WTC11 (cell line): ENCODE results near the gene FXYD5.

Experiments
- ELF4 ChIP-seq: sonication (generic); formaldehyde crosslinking; IDR thresholded peaks from 2 replicates; pipeline ENCODE4 v1.8.1; 2022; ENCODE audit warnings: low read depth, mild to moderate bottlenecking, moderate library complexity, missing genetic modification reagents
- SMAD3 ChIP-seq: sonication (generic); formaldehyde crosslinking; IDR thresholded peaks from 2 replicates; pipeline ENCODE4 v1.8.0; 2022; ENCODE audit warnings: missing genetic modification reagents, mild to moderate bottlenecking, borderline replicate concordance
- TP53 ChIP-seq: sonication (generic); formaldehyde crosslinking; IDR thresholded peaks from 2 replicates; pipeline ENCODE4 v1.8.1; 2023; ENCODE audit warnings: mild to moderate bottlenecking, missing genetic modification reagents
- ZBTB21 ChIP-seq: sonication (generic); formaldehyde crosslinking; IDR thresholded peaks from 2 replicates; pipeline ENCODE4 v1.8.1; 2023; ENCODE audit warnings: mild to moderate bottlenecking, missing genetic modification reagents, borderline replicate concordance
- ZNF138 ChIP-seq: sonication (generic); formaldehyde crosslinking; conservative IDR thresholded peaks from 2 replicates; pipeline ENCODE4 v1.8.1; 2022; ENCODE audit warnings: mild to moderate bottlenecking, moderate library complexity, missing genetic modification reagents
- ZNF263 ChIP-seq: sonication (generic); formaldehyde crosslinking; IDR thresholded peaks from 2 replicates; pipeline ENCODE4 v1.8.1; 2022; ENCODE audit warnings: low read depth, mild to moderate bottlenecking, moderate library complexity, missing genetic modification reagents
- TF ChIP-seq, protein P1 (sequence below): fragments of 200-600 bp; IDR thresholded peaks from 2 replicates; pipeline ENCODE4 v1.8.0; 2022; ENCODE audit warnings: antibody characterized with exemption
- TF ChIP-seq, protein P2 (sequence below): sonication (generic); formaldehyde crosslinking; IDR thresholded peaks from 2 replicates; pipeline ENCODE4 v1.8.0; 2022; ENCODE audit warnings: mild to moderate bottlenecking, missing genetic modification reagents
- TF ChIP-seq, protein P3 (sequence below): sonication (generic); formaldehyde crosslinking; IDR thresholded peaks from 2 replicates; pipeline ENCODE4 v1.8.1; 2023; ENCODE audit warnings: mild to moderate bottlenecking, missing genetic modification reagents, moderate library complexity
- TF ChIP-seq, protein P4 (sequence below): sonication (generic); formaldehyde crosslinking; IDR thresholded peaks from 2 replicates; pipeline ENCODE4 v1.8.1; 2023; ENCODE audit warnings: mild to moderate bottlenecking, missing genetic modification reagents
- TF ChIP-seq, protein P5 (sequence below): sonication (generic); formaldehyde crosslinking; IDR thresholded peaks from 2 replicates; pipeline ENCODE4 v1.8.1; 2023; ENCODE audit warnings: mild to moderate bottlenecking, missing genetic modification reagents

DNA sequence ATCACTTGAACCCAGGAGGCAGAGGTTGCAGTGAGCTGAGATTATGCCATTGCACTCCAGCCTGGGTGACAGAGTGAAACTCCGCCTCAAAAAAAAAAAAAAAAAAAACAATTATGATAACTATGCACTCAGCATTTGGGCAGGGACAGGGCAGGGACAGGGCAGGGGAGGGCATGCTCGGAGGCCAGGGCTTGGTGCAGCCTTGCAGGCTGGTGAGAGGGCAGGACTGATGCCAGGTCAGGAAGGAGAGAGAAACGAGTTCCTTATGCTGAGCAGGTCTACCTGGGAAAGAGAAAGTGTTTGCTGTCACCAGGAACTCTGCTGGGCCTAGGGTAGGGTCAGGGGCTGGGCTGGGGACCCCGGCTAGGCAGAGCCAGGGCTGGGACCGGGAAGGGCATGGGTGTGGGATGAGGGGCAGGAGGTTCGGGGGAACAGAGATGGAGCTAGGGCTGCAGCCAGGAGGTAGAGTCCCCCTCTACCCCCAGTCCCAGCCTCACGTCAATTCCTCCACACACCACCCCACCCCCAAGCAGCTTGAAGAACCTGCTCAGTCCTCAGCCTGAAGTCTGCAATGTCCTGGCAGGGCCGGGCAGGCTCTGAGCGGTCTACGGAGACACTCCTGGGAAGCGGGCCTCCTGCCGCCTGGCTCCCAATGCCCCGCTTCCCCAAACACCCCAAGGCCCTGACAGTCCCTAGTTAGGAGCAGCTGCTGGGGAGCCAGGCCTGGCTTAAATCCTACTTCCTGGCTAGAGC, 36.1 kb upstream of the FXYD5 start:
- TF ChIP-seq, protein P1, sequence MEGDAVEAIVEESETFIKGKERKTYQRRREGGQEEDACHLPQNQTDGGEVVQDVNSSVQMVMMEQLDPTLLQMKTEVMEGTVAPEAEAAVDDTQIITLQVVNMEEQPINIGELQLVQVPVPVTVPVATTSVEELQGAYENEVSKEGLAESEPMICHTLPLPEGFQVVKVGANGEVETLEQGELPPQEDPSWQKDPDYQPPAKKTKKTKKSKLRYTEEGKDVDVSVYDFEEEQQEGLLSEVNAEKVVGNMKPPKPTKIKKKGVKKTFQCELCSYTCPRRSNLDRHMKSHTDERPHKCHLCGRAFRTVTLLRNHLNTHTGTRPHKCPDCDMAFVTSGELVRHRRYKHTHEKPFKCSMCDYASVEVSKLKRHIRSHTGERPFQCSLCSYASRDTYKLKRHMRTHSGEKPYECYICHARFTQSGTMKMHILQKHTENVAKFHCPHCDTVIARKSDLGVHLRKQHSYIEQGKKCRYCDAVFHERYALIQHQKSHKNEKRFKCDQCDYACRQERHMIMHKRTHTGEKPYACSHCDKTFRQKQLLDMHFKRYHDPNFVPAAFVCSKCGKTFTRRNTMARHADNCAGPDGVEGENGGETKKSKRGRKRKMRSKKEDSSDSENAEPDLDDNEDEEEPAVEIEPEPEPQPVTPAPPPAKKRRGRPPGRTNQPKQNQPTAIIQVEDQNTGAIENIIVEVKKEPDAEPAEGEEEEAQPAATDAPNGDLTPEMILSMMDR, result no peak
- TF ChIP-seq, protein P2, sequence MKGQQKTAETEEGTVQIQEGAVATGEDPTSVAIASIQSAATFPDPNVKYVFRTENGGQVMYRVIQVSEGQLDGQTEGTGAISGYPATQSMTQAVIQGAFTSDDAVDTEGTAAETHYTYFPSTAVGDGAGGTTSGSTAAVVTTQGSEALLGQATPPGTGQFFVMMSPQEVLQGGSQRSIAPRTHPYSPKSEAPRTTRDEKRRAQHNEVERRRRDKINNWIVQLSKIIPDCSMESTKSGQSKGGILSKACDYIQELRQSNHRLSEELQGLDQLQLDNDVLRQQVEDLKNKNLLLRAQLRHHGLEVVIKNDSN, result no peak
- TF ChIP-seq TP53 (CRISPR knock-in tag), result no peak
- TF ChIP-seq, protein P3, sequence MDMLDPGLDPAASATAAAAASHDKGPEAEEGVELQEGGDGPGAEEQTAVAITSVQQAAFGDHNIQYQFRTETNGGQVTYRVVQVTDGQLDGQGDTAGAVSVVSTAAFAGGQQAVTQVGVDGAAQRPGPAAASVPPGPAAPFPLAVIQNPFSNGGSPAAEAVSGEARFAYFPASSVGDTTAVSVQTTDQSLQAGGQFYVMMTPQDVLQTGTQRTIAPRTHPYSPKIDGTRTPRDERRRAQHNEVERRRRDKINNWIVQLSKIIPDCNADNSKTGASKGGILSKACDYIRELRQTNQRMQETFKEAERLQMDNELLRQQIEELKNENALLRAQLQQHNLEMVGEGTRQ (CRISPR knock-in tag), result no peak
- no peak for TF ChIP-seq ZBTB21
- no peak for TF ChIP-seq ZNF263 (CRISPR knock-in tag)
- TF ChIP-seq, protein P4, sequence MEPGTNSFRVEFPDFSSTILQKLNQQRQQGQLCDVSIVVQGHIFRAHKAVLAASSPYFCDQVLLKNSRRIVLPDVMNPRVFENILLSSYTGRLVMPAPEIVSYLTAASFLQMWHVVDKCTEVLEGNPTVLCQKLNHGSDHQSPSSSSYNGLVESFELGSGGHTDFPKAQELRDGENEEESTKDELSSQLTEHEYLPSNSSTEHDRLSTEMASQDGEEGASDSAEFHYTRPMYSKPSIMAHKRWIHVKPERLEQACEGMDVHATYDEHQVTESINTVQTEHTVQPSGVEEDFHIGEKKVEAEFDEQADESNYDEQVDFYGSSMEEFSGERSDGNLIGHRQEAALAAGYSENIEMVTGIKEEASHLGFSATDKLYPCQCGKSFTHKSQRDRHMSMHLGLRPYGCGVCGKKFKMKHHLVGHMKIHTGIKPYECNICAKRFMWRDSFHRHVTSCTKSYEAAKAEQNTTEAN, result no peak
- no peak for TF ChIP-seq SMAD3 (CRISPR knock-in tag)
- TF ChIP-seq, protein P5, sequence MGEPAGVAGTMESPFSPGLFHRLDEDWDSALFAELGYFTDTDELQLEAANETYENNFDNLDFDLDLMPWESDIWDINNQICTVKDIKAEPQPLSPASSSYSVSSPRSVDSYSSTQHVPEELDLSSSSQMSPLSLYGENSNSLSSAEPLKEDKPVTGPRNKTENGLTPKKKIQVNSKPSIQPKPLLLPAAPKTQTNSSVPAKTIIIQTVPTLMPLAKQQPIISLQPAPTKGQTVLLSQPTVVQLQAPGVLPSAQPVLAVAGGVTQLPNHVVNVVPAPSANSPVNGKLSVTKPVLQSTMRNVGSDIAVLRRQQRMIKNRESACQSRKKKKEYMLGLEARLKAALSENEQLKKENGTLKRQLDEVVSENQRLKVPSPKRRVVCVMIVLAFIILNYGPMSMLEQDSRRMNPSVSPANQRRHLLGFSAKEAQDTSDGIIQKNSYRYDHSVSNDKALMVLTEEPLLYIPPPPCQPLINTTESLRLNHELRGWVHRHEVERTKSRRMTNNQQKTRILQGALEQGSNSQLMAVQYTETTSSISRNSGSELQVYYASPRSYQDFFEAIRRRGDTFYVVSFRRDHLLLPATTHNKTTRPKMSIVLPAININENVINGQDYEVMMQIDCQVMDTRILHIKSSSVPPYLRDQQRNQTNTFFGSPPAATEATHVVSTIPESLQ (CRISPR knock-in tag), result no peak
- no peak for TF ChIP-seq ELF4 (CRISPR knock-in tag)
- TF ChIP-seq ZNF138 (CRISPR knock-in tag), result no peak
